T-helper 1 cell treated with Interleukin-12 subunit alpha and Interleukin-12 subunit beta and Interleukin-4 antibody, amounts not matched to agents 30 μg/mL and 1 μg/mL, for 36 hours (primary cell): ENCODE measurements around the gene PLD1.
"Not testable (repeated sequence)": the region's sequence is repeated elsewhere in the genome, so short reads cannot be mapped to it uniquely, and the experiment has no call there.

Experiments
- H3K27ac Mint-ChIP-seq: one replicate; pipeline ENCODE4 v1.8.0; 2021; ENCODE audit warnings: mild to moderate bottlenecking, mixed read lengths
- H3K27me3 Mint-ChIP-seq: one replicate; pipeline ENCODE4 v1.8.0; 2021; ENCODE audit warnings: low read depth, mixed read lengths
- H3K36me3 Mint-ChIP-seq: one replicate; pipeline ENCODE4 v1.8.0; 2021; ENCODE audit warnings: low read depth, mixed read lengths
- H3K4me1 Mint-ChIP-seq: one replicate; pipeline ENCODE4 v1.8.0; 2021; ENCODE audit warnings: low read depth, mixed read lengths
- H3K4me3 Mint-ChIP-seq: one replicate; pipeline ENCODE4 v1.8.0; 2021; ENCODE audit warnings: mild to moderate bottlenecking, moderate library complexity, mixed read lengths
- H3K9me3 Mint-ChIP-seq: one replicate; pipeline ENCODE4 v1.8.0; 2021; ENCODE audit warnings: mixed read lengths

Gene PLD1

DNA sequence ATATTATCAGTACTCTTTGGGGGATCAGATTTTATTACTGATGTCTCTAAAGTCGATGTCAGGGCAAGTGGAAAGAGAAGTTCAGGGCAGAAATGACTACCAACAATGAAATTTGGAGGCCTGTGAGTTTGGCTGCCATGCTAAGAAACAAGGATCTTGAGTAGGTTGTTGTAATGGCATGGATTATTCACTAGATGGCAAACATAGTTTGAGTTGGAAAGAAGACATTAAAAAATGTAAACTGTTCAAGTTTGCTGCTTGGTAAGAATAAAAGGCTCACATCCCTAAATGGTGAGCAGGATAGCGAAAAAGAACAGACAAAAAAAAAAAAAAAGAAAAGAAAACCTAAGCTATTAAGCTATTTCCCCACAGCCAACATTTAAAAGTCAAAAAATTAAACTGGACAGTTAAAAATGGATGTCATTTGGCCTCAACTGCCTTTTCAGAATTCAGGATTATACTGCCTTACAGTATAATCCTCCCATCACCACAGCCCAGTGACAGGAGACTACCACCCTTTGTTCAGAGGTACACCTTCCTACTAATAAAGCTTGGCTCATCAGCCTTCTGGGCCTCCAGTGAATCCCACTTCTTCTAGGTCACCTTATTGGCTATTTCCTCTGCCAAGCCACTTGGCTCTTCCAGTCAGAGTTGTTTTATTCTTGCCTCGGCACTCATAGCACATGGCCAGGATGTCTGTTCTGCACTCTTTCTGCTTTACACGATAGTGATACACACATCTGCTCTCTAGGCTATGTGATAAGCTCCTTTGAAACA is 163.7 kb downstream of the PLD1 start:
- no peak overlapping the region for H3K27ac Mint-ChIP-seq
- H3K4me3 Mint-ChIP-seq: no peak overlapping the region
- H3K4me1 Mint-ChIP-seq: no peaks in the 10 kb centered on the region
- H3K27me3 Mint-ChIP-seq: no peaks in the 10 kb centered on the region
- no peaks in the 10 kb centered on the region for H3K36me3 Mint-ChIP-seq
- H3K9me3 Mint-ChIP-seq: no peaks in the 10 kb centered on the region

GRCh38 chr3:171644681-171645080 is 165.6 kb downstream of the PLD1 start:
- H3K4me3 Mint-ChIP-seq: no peak overlapping the region

DNA sequence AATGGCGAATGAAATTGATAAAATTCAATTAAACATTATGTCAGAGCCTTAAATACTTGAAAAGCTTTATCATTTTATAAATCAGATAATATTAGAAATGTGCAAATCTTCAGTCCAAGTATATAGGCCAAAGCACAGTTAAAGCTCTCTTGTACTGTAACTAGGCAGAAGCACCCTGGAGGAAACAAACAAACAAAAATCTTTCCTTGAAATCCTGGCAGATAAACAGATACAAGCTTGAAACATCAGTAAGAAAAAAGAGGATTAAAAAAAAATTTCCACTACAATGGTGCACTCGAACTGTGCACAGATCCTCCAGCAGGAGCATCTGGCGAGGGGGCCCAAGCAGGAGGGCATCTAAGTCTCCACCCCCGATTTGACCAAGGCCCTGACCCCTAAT is 166.6 kb downstream of the PLD1 start:
- no peaks in the 10 kb centered on the region for H3K36me3 Mint-ChIP-seq
- no peaks in the 10 kb centered on the region for H3K27me3 Mint-ChIP-seq
- H3K27ac Mint-ChIP-seq: no peak overlapping the region
- no peaks in the 10 kb centered on the region for H3K4me1 Mint-ChIP-seq
- H3K4me3 Mint-ChIP-seq: no peak overlapping the region
- no peaks in the 10 kb centered on the region for H3K9me3 Mint-ChIP-seq

More at GRCh38 chr3:171644681-171645080, 165.6 kb downstream of the PLD1 start:
- H3K9me3 Mint-ChIP-seq: no peaks in the 10 kb centered on the region
- H3K4me1 Mint-ChIP-seq: no peaks in the 10 kb centered on the region
- H3K27me3 Mint-ChIP-seq: no peaks in the 10 kb centered on the region
- H3K27ac Mint-ChIP-seq: no peak overlapping the region
- H3K36me3 Mint-ChIP-seq: no peaks in the 10 kb centered on the region

DNA sequence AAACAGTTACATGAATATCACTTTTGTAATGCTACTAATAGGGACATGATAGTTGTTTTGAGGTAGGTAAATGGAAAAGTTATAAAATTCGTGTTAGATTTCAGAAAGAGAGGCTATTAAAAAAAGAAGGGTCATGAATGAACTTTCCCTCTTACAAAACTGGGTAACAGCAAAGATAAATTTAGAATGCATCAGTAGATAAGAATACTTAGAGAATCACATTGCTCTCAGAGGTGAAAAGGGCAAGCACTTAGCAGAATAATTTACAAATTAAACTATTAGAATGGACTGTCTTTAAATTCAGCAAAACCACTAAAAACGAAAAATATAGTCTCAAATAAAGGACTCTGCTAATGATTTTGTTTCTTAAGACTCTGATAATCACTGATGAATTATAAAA is 167.2 kb downstream of the PLD1 start:
- H3K9me3 Mint-ChIP-seq: no peaks in the 10 kb centered on the region
- H3K4me1 Mint-ChIP-seq: no peaks in the 10 kb centered on the region
- H3K27me3 Mint-ChIP-seq: no peaks in the 10 kb centered on the region

GRCh38 chr3:171640520-171641412 is 169.5 kb downstream of the PLD1 start:
- no peaks in the 10 kb centered on the region for H3K36me3 Mint-ChIP-seq

More for the DNA sequence above, 167.2 kb downstream of the PLD1 start:
- Mint-ChIP-seq H3K27ac (no peak overlapping the region), H3K36me3 (no peaks in the 10 kb centered on the region), H3K4me3 (no peak overlapping the region)

DNA sequence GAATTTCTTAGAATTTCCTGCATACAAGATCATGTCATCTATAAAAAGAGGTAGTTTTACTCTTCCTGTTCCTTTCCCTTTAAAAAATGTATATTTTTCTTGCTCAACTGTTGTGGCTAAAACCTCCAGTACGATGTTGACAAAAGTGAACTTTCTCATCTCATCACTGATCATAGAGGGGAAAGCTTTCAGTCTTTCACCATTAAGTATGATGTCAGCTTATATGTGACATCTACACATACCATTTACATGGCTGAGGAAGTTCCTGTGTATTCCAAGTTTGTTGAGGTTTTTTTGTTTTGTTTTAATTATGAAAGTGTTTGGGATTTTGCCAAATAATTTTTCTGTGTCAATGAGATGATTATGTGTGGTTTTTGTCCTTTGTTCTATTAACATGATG is 173.6 kb downstream of the PLD1 start:
- no peaks in the 10 kb centered on the region for H3K27me3 Mint-ChIP-seq
- H3K4me3 Mint-ChIP-seq: no peak overlapping the region
- H3K9me3 Mint-ChIP-seq: no peaks in the 10 kb centered on the region
- H3K4me1 Mint-ChIP-seq: no peaks in the 10 kb centered on the region
- no peaks in the 10 kb centered on the region for H3K36me3 Mint-ChIP-seq
- no peak overlapping the region for H3K27ac Mint-ChIP-seq

More at GRCh38 chr3:171640520-171641412, 169.5 kb downstream of the PLD1 start:
- Mint-ChIP-seq H3K27me3 (no peaks in the 10 kb centered on the region), H3K9me3 (no peaks in the 10 kb centered on the region), H3K4me1 (no peaks in the 10 kb centered on the region), H3K27ac (no peak overlapping the region), H3K4me3 (no peak overlapping the region)

- no peaks in the 10 kb centered on the region for H3K9me3 Mint-ChIP-seq
- H3K4me1 Mint-ChIP-seq: no peaks in the 10 kb centered on the region
- no peaks in the 10 kb centered on the region for H3K36me3 Mint-ChIP-seq
- H3K27me3 Mint-ChIP-seq: no peaks in the 10 kb centered on the region
- no peak overlapping the region for H3K27ac Mint-ChIP-seq
- no peak overlapping the region for H3K4me3 Mint-ChIP-seq
These were observed 177.5 kb downstream of the PLD1 start for GRCh38 chr3:171632766-171633165.

DNA sequence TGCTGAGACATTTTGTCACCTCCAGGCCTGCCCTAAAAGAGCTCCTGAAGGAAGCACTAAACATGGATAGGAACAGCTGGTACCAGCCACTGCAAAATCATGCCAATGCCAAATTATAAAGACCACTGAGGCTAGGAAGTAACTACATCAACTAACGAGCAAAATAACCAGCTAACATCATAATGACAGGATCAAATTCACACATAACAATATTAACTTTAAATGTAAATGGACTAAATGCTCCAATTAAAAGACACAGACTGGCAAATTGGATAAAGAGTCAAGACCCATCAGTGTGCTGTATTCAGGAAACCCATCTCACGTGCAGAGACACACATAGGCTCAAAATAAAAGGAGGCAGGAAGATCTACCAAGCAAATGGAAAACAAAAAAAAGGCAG is 183.5 kb downstream of the PLD1 start:
- H3K4me3 Mint-ChIP-seq, H3K36me3 Mint-ChIP-seq, H3K27ac Mint-ChIP-seq, H3K27me3 Mint-ChIP-seq, H3K4me1 Mint-ChIP-seq, H3K9me3 Mint-ChIP-seq: not testable (repeated sequence)

DNA sequence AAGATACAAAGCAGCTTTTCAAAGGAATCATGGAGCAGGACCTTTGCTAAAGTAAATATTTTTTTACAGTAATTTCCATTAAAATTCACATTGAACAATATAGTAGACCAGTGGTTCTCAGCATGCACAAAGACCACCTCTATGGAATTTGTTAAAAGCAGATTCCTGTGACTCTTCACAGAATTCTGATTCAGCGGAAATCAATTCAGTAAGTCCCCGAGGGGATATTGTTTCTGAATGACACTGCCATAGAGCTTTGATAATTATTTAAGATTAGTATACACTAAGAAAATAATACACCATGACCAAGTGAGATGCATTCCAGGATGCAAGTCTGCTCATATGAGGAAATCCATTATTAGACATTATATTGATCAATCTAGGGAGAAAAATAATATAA is 188.2 kb downstream of the PLD1 start:
- H3K4me3 Mint-ChIP-seq: no peak overlapping the region
- no peaks in the 10 kb centered on the region for H3K9me3 Mint-ChIP-seq
- H3K27ac Mint-ChIP-seq: no peak overlapping the region
- H3K4me1 Mint-ChIP-seq: no peaks in the 10 kb centered on the region
- H3K36me3 Mint-ChIP-seq: no peaks in the 10 kb centered on the region
- peaks cover 5% of the 10 kb centered on the region for H3K27me3 Mint-ChIP-seq

GRCh38 chr3:171620825-171621434 is 189.4 kb downstream of the PLD1 start:
- Mint-ChIP-seq H3K4me3 (no peak overlapping the region), H3K9me3 (no peaks in the 10 kb centered on the region), H3K4me1 (no peaks in the 10 kb centered on the region), H3K27ac (no peak overlapping the region), H3K36me3 (no peaks in the 10 kb centered on the region), H3K27me3 (peaks cover 14% of the 10 kb centered on the region)

GRCh38 chr3:171616798-171617197 is 193.5 kb downstream of the PLD1 start:
- Mint-ChIP-seq H3K4me1 (no peaks in the 10 kb centered on the region), H3K9me3 (no peaks in the 10 kb centered on the region), H3K27me3 (peaks cover 28% of the 10 kb centered on the region), H3K36me3 (no peaks in the 10 kb centered on the region), H3K4me3 (no peak overlapping the region), H3K27ac (no peak overlapping the region)

GRCh38 chr3:171615686-171616085 is 194.6 kb downstream of the PLD1 start:
- Mint-ChIP-seq H3K27ac (no peak overlapping the region), H3K9me3 (no peaks in the 10 kb centered on the region), H3K4me1 (no peaks in the 10 kb centered on the region), H3K27me3 (peaks cover 28% of the 10 kb centered on the region), H3K36me3 (no peaks in the 10 kb centered on the region), H3K4me3 (no peak overlapping the region)

- H3K27me3 Mint-ChIP-seq: peaks cover 28% of the 10 kb centered on the region
- no peaks in the 10 kb centered on the region for H3K9me3 Mint-ChIP-seq
- H3K27ac Mint-ChIP-seq: no peak overlapping the region
- no peaks in the 10 kb centered on the region for H3K36me3 Mint-ChIP-seq
- H3K4me1 Mint-ChIP-seq: no peaks in the 10 kb centered on the region
- H3K4me3 Mint-ChIP-seq: no peak overlapping the region
These were observed 195.0 kb downstream of the PLD1 start for GRCh38 chr3:171615281-171615680.

DNA sequence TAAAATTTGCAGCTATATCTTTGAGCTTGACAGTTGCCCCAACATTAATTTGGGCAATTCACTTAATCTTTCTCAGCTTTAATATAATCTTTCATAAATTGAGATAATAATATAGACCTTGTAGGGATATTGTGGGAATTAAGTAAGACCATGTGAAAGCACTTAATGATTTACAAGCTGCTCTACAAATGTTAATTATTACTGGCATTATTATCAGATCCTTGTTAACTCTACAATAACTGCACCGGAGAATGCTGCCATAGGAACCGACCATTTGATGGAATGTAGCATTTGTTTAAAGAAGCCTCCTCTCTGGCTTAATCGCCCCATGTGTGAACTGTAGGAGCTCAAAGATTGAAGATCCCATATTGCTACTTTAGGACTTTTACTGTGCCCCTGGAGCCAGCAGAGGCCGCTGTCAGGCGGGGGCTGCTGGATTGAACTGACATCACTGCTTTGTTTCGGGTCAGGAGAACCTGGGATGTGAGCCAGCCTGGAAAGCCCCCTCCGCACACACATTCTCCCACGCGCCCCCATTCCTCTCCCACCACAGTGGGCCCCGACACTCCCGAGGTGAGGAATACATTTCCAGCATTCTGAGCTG is 195.9 kb downstream of the PLD1 start:
- Mint-ChIP-seq H3K4me3 (no peak overlapping the region), H3K27ac (no peak overlapping the region), H3K4me1 (no peaks in the 10 kb centered on the region), H3K9me3 (no peaks in the 10 kb centered on the region), H3K27me3 (peaks cover 28% of the 10 kb centered on the region), H3K36me3 (no peaks in the 10 kb centered on the region)
